Activated naive CD4-positive, alpha-beta T cell treated with anti-CD3 and anti-CD28 coated beads for 36 hours (primary cell): ENCODE data around the gene TBX4. TPM values are rescaled to one million over a fixed set of nuclear protein-coding genes. Genes with fewer than 3 reads are reported as not detected.
"Not testable (repeated sequence)": the region's sequence is repeated elsewhere in the genome, so short reads cannot be mapped to it uniquely, and the experiment has no call there.

Experiments
- CTCF ChIA-PET: fragments of 350-600 bp; sonication (Branson Sonifier 250); formaldehyde crosslinking; loops from one replicate; lab custom pipeline; 2021; ENCODE audit warnings: antibody characterized with exemption; lab: Charles Lee
- DNase-seq: peaks from one replicate; pipeline ENCODE4 v3.0.0-alpha.2; 2020
- H3K27ac Mint-ChIP-seq: one replicate; pipeline ENCODE4 v1.8.0; 2021; ENCODE audit warnings: mild to moderate bottlenecking, mixed read lengths
- H3K27me3 Mint-ChIP-seq: one replicate; pipeline ENCODE4 v1.8.0; 2021; ENCODE audit warnings: low read depth, mixed read lengths
- H3K36me3 Mint-ChIP-seq: one replicate; pipeline ENCODE4 v1.8.0; 2021; ENCODE audit warnings: low read depth, mixed read lengths
- H3K4me1 Mint-ChIP-seq: one replicate; pipeline ENCODE4 v1.8.0; 2021; ENCODE audit warnings: low read depth, mixed read lengths
- H3K4me3 Mint-ChIP-seq: one replicate; pipeline ENCODE4 v1.8.0; 2021; ENCODE audit warnings: mild to moderate bottlenecking, moderate library complexity, mixed read lengths
- H3K9me3 Mint-ChIP-seq: one replicate; pipeline ENCODE4 v1.8.0; 2021; ENCODE audit warnings: mixed read lengths
- intact Hi-C: fragments of 100-400 bp; cut with micrococcal nuclease; formaldehyde crosslinking; loops from one replicate; pipeline ENCODE4 v1.15.1; 2023
- total RNA-seq, 2 experiments: library from RNA; stranded (reverse); gene quantifications; one replicate each; pipeline ENCODE4 v1.2.3, GENCODE V29; 2021

Gene TBX4
- total RNA-seq, 2 experiments from 2014 or later = not detected

DNA sequence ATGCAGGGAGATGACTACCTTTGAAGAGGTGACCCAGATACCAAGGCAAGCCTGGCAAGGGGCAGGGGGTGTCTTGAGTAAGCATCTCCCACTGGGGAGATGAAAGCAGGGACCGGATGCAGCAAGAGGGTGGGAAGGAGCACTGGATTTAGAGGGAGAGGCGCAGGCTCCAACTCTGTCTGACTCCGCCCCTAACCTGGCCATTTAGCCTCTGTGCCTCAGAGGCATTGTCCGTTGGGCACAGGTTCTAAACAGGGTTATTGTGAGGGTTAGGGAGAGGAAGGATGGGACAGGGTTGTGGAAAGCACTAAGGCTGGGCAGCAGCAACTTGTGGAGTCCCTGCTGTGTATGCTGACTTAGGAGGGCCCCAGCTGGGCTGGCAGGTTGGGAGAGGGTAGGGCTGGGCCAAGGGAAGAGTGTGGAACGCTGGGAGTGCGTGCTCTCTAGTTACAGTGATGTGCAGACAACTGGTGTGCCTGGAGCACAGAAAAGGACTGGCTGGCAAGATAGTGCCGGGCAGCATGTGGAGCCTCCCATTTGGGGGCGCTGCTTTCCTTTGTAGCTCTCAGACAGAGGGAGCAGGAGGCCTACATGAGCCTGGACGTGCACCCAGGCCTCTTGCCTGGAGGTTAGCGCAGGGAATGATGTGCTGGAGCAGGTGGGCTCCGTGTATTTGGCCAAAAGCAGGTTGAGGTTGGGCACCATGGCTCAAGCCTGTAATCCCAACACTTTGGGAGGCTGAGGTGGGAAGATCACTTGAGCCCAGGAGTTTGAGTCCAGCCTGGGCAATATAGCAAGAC is 26.3 kb upstream of the TBX4 start:
- intact Hi-C loops = no loop called here
- H3K4me1 Mint-ChIP-seq = no peaks in the 10 kb centered on the region
- no peak overlapping the region for H3K27ac Mint-ChIP-seq
- H3K4me3 Mint-ChIP-seq = no peak overlapping the region
- H3K36me3 Mint-ChIP-seq = no peaks in the 10 kb centered on the region
- H3K9me3 Mint-ChIP-seq = no peaks in the 10 kb centered on the region
- no peak for DNase-seq
- CTCF ChIA-PET = interaction anchor here (0.6 to 1.0 kb wide), 2 partner anchors 14 to 1208 kb away, joined by 3 to 5 read pairs; no protein-coding TSS in a partner anchor
- H3K27me3 Mint-ChIP-seq = peaks cover 28% of the 10 kb centered on the region

DNA sequence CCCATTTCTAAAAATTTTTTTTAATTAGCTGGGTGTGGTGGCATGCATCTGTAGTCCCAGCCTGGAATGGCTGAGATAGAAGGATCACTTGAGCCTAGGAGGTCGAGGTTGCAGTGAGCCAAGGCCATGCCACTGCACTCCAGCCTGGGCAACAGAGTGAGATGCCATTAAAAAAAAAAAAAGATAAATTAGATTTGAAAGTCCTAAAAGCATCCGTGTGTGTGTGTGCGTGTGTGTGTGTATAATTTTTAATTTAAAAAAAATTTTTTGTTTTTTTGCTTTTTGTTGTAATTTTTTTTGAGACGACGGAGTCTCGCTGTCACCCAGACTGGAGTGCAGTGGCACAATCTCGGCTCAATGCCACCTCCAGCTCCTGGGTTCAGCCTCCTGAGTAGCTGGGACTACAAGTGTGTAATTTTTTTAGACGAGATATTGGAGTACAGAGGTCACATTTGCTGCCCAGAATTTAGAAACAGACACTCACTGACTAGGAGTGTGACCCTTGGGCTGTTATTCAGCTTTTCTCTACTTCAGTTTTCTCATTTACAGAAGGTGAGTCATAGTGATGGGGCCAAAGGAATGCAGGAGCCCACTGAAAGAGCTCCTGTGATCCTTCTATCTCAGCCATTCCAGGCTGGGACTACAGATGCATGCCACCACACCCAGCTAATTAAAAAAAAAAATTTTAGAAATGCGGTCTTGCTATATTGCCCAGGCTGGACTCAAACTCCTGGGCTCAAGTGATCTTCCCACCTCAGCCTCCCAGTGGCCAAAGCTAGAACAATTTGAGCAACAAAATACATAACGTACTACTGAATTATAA is 25.5 kb upstream of the TBX4 start:
- Mint-ChIP-seq H3K36me3 (no peaks in the 10 kb centered on the region), H3K4me1 (no peaks in the 10 kb centered on the region), H3K27me3 (peaks cover 21% of the 10 kb centered on the region), H3K27ac (no peak overlapping the region), H3K4me3 (no peak overlapping the region), H3K9me3 (no peaks in the 10 kb centered on the region)
- no peak for DNase-seq
- CTCF ChIA-PET = interaction anchor here (1.0 to 1.7 kb wide), 4 partner anchors 11 to 14 kb away, joined by 4 to 5 read pairs (median 5); no protein-coding TSS in a partner anchor
- intact Hi-C loops = no loop called here

DNA sequence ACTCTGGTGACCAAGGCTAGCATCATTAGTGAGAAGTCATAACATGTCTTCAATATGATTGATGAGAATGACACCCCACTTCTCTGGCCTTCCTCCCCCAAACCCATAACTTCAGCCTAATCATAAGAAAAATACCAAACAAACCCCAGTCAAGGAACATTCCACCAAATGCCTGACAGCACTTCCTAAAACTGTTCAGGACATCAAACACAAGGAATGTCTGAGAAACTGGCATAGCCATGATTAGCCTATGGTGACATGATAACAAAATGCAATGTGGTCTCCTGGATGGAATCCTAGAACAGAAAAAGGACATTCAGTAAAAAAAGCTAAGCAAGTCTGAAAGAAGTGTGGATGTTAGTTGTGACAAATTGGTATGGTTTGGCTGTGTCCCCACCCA is 24.7 kb upstream of the TBX4 start:
- Mint-ChIP-seq H3K27ac (no peak overlapping the region), H3K4me3 (no peak overlapping the region), H3K27me3 (peaks cover 14% of the 10 kb centered on the region), H3K4me1 (no peaks in the 10 kb centered on the region), H3K36me3 (no peaks in the 10 kb centered on the region), H3K9me3 (no peaks in the 10 kb centered on the region)
- intact Hi-C loops = no loop called here
- DNase-seq = no peak
- CTCF ChIA-PET = interaction anchor here (1.4 to 1.7 kb wide), 3 partner anchors 11 to 14 kb away, joined by 4 to 5 read pairs (median 5); no protein-coding TSS in a partner anchor

DNA sequence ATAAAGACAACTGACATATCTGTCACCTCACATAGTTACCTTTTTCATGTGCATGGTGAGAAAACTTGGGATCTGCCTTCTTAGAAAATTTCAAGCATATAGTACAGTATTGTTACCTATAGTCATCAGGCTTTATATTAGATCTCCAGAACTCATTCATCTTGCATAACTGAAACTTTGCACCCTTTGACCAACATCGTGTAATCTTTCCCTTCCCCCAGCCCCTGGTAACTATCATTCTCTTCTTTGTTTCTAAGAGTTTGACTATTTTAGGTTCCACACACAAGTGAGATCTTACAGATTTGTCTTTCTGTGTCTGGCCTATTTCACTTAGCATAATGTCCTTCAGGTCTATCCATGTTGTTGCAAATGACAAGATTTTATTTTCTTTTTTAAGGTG is 22.9 kb upstream of the TBX4 start:
- no peaks in the 10 kb centered on the region for H3K4me1 Mint-ChIP-seq
- no peak for DNase-seq
- H3K4me3 Mint-ChIP-seq = no peak overlapping the region
- peaks cover 5% of the 10 kb centered on the region for H3K27me3 Mint-ChIP-seq
- no peaks in the 10 kb centered on the region for H3K36me3 Mint-ChIP-seq
- CTCF ChIA-PET = no interaction called here
- no peaks in the 10 kb centered on the region for H3K9me3 Mint-ChIP-seq
- intact Hi-C loops = no loop called here
- no peak overlapping the region for H3K27ac Mint-ChIP-seq

DNA sequence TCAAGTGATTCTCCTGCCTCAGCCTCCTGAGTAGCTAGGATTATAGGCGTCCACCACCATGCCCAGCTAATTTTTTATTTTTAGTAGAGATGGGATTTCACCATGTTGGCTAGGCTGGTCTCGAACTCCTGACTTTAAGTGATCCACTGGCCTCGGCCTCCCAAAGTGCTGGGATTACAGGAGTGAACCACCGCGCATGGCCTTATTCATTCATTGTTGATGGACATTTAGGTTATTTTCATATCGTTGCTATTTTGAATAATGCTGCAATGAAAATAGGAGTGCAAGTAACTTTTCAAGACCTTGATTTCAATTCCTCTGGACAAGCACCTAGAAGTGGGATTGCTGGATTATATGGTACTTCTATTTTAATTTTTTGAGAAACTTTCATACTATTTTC is 22.4 kb upstream of the TBX4 start:
- H3K4me3 Mint-ChIP-seq, H3K27me3 Mint-ChIP-seq, intact Hi-C loops, CTCF ChIA-PET, H3K9me3 Mint-ChIP-seq, H3K27ac Mint-ChIP-seq, H3K4me1 Mint-ChIP-seq, H3K36me3 Mint-ChIP-seq, DNase-seq: not testable (repeated sequence)

DNA sequence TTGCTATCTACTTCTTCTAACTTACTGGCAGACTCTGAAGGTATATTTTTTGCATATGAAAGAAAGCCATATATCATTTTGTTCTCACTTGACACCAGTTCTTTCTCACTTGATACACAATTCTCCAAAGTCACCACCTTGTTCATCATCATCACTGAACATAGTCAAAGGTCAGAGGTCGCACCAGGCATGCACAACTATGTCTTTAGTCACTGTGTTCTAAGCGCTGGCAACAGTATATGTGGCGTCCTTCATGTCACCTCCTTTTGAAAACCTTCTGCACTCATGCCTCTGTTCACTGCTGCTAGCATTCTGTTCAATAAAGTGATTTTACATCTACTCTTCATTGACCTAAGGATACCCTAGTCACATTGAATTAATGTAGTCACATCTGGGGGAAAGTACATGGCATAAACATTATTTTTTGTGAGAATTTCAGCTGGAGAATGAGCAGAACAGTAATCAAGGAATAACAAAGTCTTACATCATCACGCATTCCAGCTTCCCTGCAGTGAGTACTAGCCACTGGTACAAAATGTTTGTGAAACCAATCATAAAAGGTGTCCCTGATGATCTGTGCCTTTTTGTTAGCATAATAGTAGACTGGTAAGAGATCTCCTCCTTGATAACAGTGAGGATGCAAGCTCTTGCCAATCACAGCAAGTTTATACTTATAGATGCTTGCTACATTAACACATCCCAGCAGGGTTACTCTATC is 20.5 kb upstream of the TBX4 start:
- peaks cover 9% of the 10 kb centered on the region for H3K27me3 Mint-ChIP-seq
- H3K4me1 Mint-ChIP-seq = no peaks in the 10 kb centered on the region
- peaks cover 6% of the 10 kb centered on the region for H3K9me3 Mint-ChIP-seq
- no peak for DNase-seq
- H3K36me3 Mint-ChIP-seq = no peaks in the 10 kb centered on the region
- CTCF ChIA-PET = no interaction called here
- H3K27ac Mint-ChIP-seq = no peak overlapping the region
- H3K4me3 Mint-ChIP-seq = no peak overlapping the region
- intact Hi-C loops = no loop called here

DNA sequence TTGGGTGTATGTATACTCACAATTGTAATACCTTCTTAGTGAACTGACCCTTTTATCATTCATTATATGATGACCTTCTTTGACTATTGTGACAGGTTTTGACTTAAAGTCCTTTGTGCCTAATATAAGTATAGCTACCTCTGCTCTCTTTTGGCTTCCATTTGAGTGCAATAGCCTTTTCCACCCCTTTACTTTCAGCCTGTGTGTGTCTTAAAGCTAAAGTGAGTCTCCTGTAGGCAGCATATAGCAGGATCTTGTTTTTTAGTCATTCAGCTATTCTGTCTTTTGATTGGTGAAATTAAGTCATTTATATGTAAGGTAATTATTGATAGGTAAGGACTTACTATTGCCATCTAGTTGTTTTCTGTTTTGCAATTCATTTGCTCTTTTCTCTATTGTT is 15.9 kb upstream of the TBX4 start:
- no peak overlapping the region for H3K4me3 Mint-ChIP-seq
- DNase-seq = no peak
- H3K36me3 Mint-ChIP-seq = no peaks in the 10 kb centered on the region
- no peaks in the 10 kb centered on the region for H3K4me1 Mint-ChIP-seq
- CTCF ChIA-PET = interaction anchor here (1.3 kb wide), 1 partner anchor 23 kb away, joined by 3 read pairs; no protein-coding TSS in a partner anchor
- H3K9me3 Mint-ChIP-seq = peaks cover 17% of the 10 kb centered on the region
- intact Hi-C loops = no loop called here
- H3K27me3 Mint-ChIP-seq = peaks cover 31% of the 10 kb centered on the region
- H3K27ac Mint-ChIP-seq = no peak overlapping the region

DNA sequence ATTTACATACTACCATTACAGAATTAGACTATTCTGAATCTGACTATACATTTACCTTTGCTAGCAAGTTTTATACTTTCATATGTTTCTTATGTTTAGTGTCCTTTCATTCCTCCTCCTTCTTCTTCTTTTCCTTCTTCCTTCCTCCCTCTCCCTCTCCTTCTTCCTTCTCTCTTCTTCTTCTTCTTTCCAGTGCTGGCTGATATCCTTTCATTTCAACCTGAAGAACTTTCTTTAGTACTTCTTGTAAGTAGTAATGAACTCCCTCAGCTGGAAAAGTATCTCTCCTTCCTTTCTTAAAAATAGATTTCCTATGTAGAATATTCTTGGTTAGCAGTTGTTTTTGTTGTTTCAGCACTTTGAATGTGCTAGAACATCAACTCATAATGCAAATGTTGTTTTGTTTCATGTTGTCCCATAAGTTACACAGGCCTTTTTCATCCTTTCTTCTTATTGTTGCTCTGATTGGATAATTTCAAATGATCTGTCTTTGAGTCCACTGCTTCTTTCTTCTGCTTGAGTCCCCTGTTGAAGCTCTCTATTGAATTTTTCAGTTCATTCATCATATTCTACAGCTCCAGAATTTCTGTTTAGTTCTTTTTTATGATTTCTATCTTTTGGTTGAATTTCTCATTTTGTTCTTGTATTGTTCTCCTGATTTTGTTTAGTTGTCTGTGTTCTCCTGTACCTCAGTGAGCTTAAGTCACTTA is 15.1 kb upstream of the TBX4 start:
- no peaks in the 10 kb centered on the region for H3K4me1 Mint-ChIP-seq

DNA sequence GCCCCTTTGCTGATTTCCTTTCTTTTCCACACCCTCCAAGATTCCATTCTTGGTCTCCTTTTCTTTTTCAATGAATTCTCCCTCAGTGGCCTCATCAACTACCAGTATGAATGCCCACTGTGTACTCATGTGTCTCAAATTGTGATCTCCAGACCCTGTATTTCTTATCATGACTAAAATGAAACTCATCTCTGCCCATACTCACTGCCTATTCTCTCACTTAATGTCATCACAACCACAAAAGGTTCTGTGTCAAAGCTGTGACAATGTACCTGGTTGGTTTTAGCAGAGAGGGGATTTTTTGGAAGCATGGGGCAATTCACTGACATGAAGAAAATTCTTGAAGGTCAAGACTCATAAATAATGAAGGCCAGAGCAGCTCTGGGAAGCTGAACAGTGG is 11.5 kb upstream of the TBX4 start:
- no peak overlapping the region for H3K4me3 Mint-ChIP-seq
- CTCF ChIA-PET = no interaction called here
- intact Hi-C loops = no loop called here
- no peak for DNase-seq
- peaks cover 17% of the 10 kb centered on the region for H3K9me3 Mint-ChIP-seq
- peaks cover 36% of the 10 kb centered on the region for H3K27me3 Mint-ChIP-seq
- no peaks in the 10 kb centered on the region for H3K36me3 Mint-ChIP-seq
- no peak overlapping the region for H3K27ac Mint-ChIP-seq
- no peaks in the 10 kb centered on the region for H3K4me1 Mint-ChIP-seq

More for the DNA sequence above, 15.1 kb upstream of the TBX4 start:
- Mint-ChIP-seq H3K9me3 (peaks cover 17% of the 10 kb centered on the region), H3K27ac (no peak overlapping the region), H3K36me3 (no peaks in the 10 kb centered on the region), H3K4me3 (no peak overlapping the region), H3K27me3 (peaks cover 37% of the 10 kb centered on the region)
- CTCF ChIA-PET = no interaction called here
- DNase-seq = no peak
- intact Hi-C loops = no loop called here

DNA sequence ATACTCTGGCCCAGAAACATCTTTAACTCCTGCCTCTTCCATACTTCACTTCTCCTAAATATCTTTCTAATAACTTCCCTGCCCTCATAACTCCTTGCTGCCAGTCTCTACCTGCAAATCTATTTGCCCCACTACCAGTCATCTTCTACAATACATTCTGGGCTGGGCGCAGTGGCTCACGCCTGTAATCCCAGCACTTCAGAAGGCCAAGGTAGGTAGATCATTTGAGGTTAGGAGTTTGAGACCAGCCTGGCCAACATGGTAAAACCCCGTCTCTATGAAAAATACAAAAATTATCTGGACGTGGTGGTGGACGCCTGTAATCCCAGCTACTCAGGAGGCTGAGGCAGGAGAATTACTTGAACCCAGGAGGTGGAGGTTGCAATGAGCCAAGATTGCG is 10.7 kb upstream of the TBX4 start:
- CTCF ChIA-PET, intact Hi-C loops, H3K4me1 Mint-ChIP-seq, H3K36me3 Mint-ChIP-seq, H3K4me3 Mint-ChIP-seq, H3K27ac Mint-ChIP-seq, DNase-seq: not testable (repeated sequence)
- Mint-ChIP-seq H3K9me3 (peaks cover 10% of the 10 kb centered on the region), H3K27me3 (peaks cover 33% of the 10 kb centered on the region)

DNA sequence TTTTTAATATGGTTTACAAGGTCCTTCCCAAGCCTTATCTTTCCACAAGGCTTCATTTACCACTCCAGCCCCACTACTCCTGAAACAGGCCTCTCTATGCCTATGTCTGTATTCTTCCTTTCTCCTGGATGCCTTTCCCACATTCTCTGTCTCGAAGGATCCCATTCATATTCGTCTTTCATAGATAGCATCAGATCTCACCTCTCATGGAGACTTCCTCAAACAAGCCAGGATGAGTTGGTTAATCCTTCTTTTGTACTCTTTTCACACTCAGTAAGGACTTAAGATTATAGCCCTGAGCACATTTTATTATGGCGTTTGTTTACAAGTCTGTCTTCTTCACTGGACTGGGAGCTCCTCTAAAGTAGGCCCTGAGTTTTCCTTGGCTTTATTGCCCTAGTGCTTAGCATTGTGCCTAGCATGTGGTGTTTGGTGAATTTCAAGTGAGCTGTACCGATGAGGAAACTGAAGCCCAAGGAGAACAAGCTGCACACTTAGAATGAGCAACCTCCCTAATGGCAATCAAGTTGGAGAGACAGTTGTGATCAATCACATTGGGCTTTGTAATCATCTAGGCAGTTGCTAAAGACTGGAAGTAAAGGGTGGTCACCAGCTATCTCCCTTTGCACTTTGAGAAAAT is 10.0 kb upstream of the TBX4 start:
- no peak for DNase-seq
- no peaks in the 10 kb centered on the region for H3K4me1 Mint-ChIP-seq
- intact Hi-C loops = no loop called here
- no peak overlapping the region for H3K4me3 Mint-ChIP-seq
- H3K36me3 Mint-ChIP-seq = no peaks in the 10 kb centered on the region
- H3K9me3 Mint-ChIP-seq = peaks cover 7% of the 10 kb centered on the region
- no peak overlapping the region for H3K27ac Mint-ChIP-seq
- peaks cover 30% of the 10 kb centered on the region for H3K27me3 Mint-ChIP-seq
- CTCF ChIA-PET = interaction anchor here (0.6 kb wide), 1 partner anchor 122 kb away, joined by 3 read pairs; no protein-coding TSS in a partner anchor
